Spinal cord (tissue), 10 donors: ENCODE measurements around the gene DNAH6. TPM values are rescaled to one million over a fixed set of nuclear protein-coding genes. Genes with fewer than 3 reads are reported as not detected.

ENCODE experiments used
- DNase-seq, 6 donors: peaks; one replicate each; pipeline versions ENCODE4 v3.0.0 to v3.0.0-alpha.2; 2013 to 2015; ENCODE audit warnings: low spot score in 6 of 6, low read depth in 4 of 6
- H3K27ac ChIP-seq: one replicate; pipeline ENCODE4 v1.5.1; 2013; ENCODE audit warnings: low read depth, low read length, control low read depth
- H3K27me3 ChIP-seq: one replicate; pipeline ENCODE4 v1.6.1; 2013; ENCODE audit warnings: low read length; ENCODE audit not compliant: control insufficient read depth, insufficient read depth
- H3K36me3 ChIP-seq: one replicate; pipeline ENCODE4 v1.6.1; 2013; ENCODE audit warnings: low read length; ENCODE audit not compliant: control insufficient read depth, insufficient read depth
- H3K4me1 ChIP-seq: one replicate; pipeline ENCODE4 v1.6.1; 2013; ENCODE audit warnings: low read length; ENCODE audit not compliant: control insufficient read depth, insufficient read depth
- H3K4me3 ChIP-seq: one replicate; pipeline ENCODE4 v1.5.1; 2013; ENCODE audit warnings: low read depth, low read length, control low read depth
- H3K9me3 ChIP-seq: one replicate; pipeline ENCODE4 v1.6.1; 2013; ENCODE audit warnings: low read length; ENCODE audit not compliant: control insufficient read depth, insufficient read depth
- WGBS: methylation state at CpG from one replicate; pipeline ENCODE4 v1.1.5; 2013; ENCODE audit warnings: missing lambda C conversion rate; ENCODE audit not compliant: insufficient coverage; 5-methylcytosine and 5-hydroxymethylcytosine counted together
- polyA plus RNA-seq, 2 donors: library from polyadenylated mRNA; unstranded; fragments of 120-200 nt; gene quantifications; one replicate each; pipeline ENCODE4 v1.2.1, GENCODE V29; 2013; ENCODE audit not compliant: insufficient read length in 2 of 2
- total RNA-seq, 2 donors: library from RNA; depleted of rRNA in 1 of 2; stranded (reverse); fragments of 120-200 nt in 1 of 2; fragments of >200 nt in 1 of 2; gene quantifications; one replicate each; pipeline versions ENCODE4 v1.2.3 to v1.2.4, GENCODE V29; 2013 to 2014
- donor health status: healthy.

DNAH6 gene
- total and polyA plus RNA-seq, 4 donors: 1.6 to 7.8 (median 4.7) TPM

- no peaks in the 10 kb centered on the region for H3K4me1 ChIP-seq
- H3K27me3 ChIP-seq: no peaks in the 10 kb centered on the region
- H3K27ac ChIP-seq: no peak overlapping the region
- no peak for DNase-seq
- no peaks in the 10 kb centered on the region for H3K36me3 ChIP-seq
- 100% methylated on average over 2 of the region's 2 CpGs for WGBS
- H3K9me3 ChIP-seq: no peaks in the 10 kb centered on the region
- H3K4me3 ChIP-seq: no peak overlapping the region
Measured at GRCh38 chr2:84846741-84847142, 330.4 kb downstream of the DNAH6 start.

GRCh38 chr2:84847326-84848050 is 331.2 kb downstream of the DNAH6 start:
- Histone ChIP-seq H3K27me3 (no peaks in the 10 kb centered on the region), H3K9me3 (no peaks in the 10 kb centered on the region), H3K36me3 (no peaks in the 10 kb centered on the region), H3K4me1 (no peaks in the 10 kb centered on the region), H3K4me3 (no peak overlapping the region), H3K27ac (no peak overlapping the region)
- 88% methylated on average over 1 of the region's 5 CpGs for WGBS
- no peak for DNase-seq

GRCh38 chr2:84849271-84849952 is 333.1 kb downstream of the DNAH6 start:
- 84% methylated on average over 4 of the region's 8 CpGs for WGBS
- peak in 3 of 6 donors; percentile 26 to 87 (median 76) for DNase-seq
- no peaks in the 10 kb centered on the region for H3K36me3 ChIP-seq
- no peaks in the 10 kb centered on the region for H3K27me3 ChIP-seq
- H3K4me1 ChIP-seq: no peaks in the 10 kb centered on the region
- H3K4me3 ChIP-seq: no peak overlapping the region
- no peaks in the 10 kb centered on the region for H3K9me3 ChIP-seq
- H3K27ac ChIP-seq: no peak overlapping the region

GRCh38 chr2:84850471-84850870 is 334.2 kb downstream of the DNAH6 start:
- no peak for DNase-seq
- WGBS: 100% methylated on average over 1 of the region's 4 CpGs
- H3K4me3 ChIP-seq: no peak overlapping the region
- no peak overlapping the region for H3K27ac ChIP-seq
- no peaks in the 10 kb centered on the region for H3K27me3 ChIP-seq
- H3K9me3 ChIP-seq: no peaks in the 10 kb centered on the region
- H3K4me1 ChIP-seq: no peaks in the 10 kb centered on the region
- no peaks in the 10 kb centered on the region for H3K36me3 ChIP-seq

GRCh38 chr2:84851876-84852275 is 335.6 kb downstream of the DNAH6 start:
- Histone ChIP-seq H3K27ac (no peak overlapping the region), H3K4me1 (no peaks in the 10 kb centered on the region), H3K27me3 (no peaks in the 10 kb centered on the region), H3K36me3 (no peaks in the 10 kb centered on the region), H3K4me3 (no peak overlapping the region), H3K9me3 (no peaks in the 10 kb centered on the region)
- WGBS: 90% methylated on average over 2 of the region's 3 CpGs
- DNase-seq: no peak

GRCh38 chr2:84854850-84855249 is 338.6 kb downstream of the DNAH6 start:
- no peaks in the 10 kb centered on the region for H3K9me3 ChIP-seq
- H3K4me1 ChIP-seq: no peaks in the 10 kb centered on the region
- 88% methylated on average over 2 of the region's 4 CpGs for WGBS
- no peaks in the 10 kb centered on the region for H3K27me3 ChIP-seq
- H3K4me3 ChIP-seq: no peak overlapping the region
- H3K36me3 ChIP-seq: no peaks in the 10 kb centered on the region
- DNase-seq: no peak
- no peak overlapping the region for H3K27ac ChIP-seq

- H3K4me1 ChIP-seq: no peaks in the 10 kb centered on the region
- no peaks in the 10 kb centered on the region for H3K27me3 ChIP-seq
- no peak for DNase-seq
- no CpG with 5 or more reads among the region's 11 CpGs for WGBS
- no peak overlapping the region for H3K4me3 ChIP-seq
- H3K9me3 ChIP-seq: no peaks in the 10 kb centered on the region
- no peaks in the 10 kb centered on the region for H3K36me3 ChIP-seq
- no peak overlapping the region for H3K27ac ChIP-seq
Measured at GRCh38 chr2:84855731-84856130, 339.4 kb downstream of the DNAH6 start.

GRCh38 chr2:84856787-84857186 is 340.5 kb downstream of the DNAH6 start:
- Histone ChIP-seq H3K27ac (no peak overlapping the region), H3K36me3 (no peaks in the 10 kb centered on the region), H3K4me3 (no peak overlapping the region), H3K9me3 (no peaks in the 10 kb centered on the region), H3K4me1 (no peaks in the 10 kb centered on the region), H3K27me3 (no peaks in the 10 kb centered on the region)
- WGBS: 68% methylated on average over 2 of the region's 6 CpGs
- DNase-seq: no peak

- Histone ChIP-seq H3K27ac (no peak overlapping the region), H3K4me1 (no peaks in the 10 kb centered on the region), H3K27me3 (no peaks in the 10 kb centered on the region), H3K36me3 (no peaks in the 10 kb centered on the region), H3K4me3 (no peak overlapping the region), H3K9me3 (no peaks in the 10 kb centered on the region)
- DNase-seq: no peak
- WGBS: 98% methylated on average over 5 of the region's 5 CpGs
Measured at GRCh38 chr2:84857566-84857965, 341.3 kb downstream of the DNAH6 start.

GRCh38 chr2:84858123-84858522 is 341.8 kb downstream of the DNAH6 start:
- WGBS: 51% methylated on average over 2 of the region's 3 CpGs
- peak in 1 of 6 donors; percentile 36 for DNase-seq
- H3K4me1 ChIP-seq: no peaks in the 10 kb centered on the region
- no peaks in the 10 kb centered on the region for H3K27me3 ChIP-seq
- no peaks in the 10 kb centered on the region for H3K36me3 ChIP-seq
- no peak overlapping the region for H3K4me3 ChIP-seq
- no peak overlapping the region for H3K27ac ChIP-seq
- no peaks in the 10 kb centered on the region for H3K9me3 ChIP-seq
